HG03159 (cell line): ENCODE data around the gene AMPD1.

Source experiments
- ATAC-seq: cut with Tn5 transposase; IDR thresholded peaks from one replicate; pipeline ENCODE4 v1.9.1; 2021; ENCODE audit warnings: mild to moderate bottlenecking, moderate library complexity; ENCODE audit not compliant: unreplicated experiment

Gene AMPD1

DNA sequence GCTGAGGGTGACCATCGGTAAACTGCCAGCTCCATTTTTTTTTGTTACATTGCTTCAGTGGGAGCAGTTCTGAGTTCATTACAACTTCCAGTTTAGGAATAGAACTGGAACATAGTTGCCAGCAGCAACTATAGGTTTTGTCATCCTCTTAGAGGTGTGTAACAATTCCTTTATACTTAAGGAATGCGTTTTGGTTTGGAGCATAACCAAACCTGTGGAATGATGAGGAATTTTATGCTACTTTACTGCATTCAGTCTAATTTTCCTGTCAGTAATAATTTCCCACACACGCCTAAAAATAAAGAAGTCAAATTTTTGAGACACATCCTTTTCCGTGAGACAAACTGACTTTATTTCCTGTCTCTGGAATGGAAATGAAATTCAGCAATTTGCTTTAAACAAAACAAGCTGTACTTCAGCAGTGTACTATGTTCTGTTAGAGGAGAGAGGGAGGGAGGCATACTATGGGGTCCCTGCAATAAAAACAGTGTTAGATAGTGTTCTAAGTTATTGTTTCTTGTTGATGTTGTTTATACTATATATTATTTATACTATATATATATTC lies 4.8 kb upstream of the AMPD1 start:
- no peak for ATAC-seq

DNA sequence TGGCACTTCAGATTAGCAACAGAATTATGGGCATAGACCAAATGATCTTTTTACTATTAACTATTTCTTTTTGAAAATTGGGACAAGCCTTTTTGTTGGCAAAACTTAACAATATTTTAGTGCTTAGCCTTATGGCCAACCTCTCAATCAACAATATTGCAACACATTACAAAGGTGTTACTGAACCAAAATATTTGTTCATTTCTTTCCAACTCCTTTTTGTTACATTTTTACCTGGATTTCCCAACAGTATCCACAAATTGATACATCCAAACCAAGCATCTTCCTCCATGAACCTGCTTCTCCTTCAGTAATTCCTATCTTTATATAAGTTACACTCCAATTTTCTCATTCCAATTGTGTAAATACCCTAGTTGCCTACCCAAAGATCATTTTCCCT lies 1.5 kb upstream of the AMPD1 start:
- no peak for ATAC-seq

DNA sequence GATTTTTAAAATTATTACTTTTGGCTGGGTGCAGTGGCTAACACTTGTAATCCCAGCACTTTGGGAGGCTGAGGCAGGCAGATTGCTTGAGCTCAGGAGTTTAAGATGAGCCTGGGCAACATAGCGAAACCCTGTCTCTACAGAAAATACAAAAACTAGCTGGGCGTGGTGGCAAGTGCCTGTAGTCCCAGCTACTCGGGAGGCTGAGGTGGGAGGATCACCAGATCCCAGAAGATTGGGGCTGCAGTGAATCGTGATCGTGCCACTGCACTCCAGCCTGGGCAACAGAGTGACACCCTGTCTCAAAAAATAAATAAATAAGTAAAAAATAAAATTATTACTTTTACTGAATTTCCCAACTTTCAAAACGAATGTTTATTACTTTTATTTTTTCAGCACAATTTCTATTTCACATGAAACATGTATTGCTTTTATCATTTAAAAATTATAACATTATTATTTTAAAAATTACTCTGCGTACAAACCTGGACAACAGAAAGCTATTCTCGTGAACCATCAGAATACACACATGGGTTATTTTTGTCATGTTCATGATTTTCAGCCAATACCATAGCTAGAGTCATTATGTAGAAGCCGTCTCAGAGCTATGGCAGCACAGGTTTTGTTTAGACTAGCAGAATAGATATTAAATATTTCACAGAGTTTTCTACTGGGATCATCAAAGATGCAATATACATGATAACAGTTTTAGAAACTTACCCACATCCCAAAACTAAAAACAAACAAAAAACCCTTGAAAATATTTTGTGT lies 621 bp downstream of the AMPD1 start:
- ATAC-seq, result no peak

DNA sequence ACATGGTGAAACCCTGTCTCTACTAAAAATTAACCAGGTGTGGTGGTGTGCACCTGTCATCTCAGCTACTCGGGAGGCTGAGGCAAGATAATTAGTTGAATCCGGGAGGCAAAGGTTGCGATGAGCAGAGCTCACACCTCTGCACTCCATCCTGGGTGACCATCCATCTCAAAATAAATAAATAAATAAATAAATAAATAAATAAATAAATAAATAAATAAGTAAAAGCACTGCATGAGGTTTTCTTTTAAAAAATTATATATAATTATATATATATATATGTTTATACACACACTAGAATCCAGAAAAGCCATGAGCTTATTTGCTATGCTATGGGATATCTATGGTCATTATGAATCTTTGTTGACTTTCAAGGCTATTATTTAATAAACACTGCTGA lies 2.4 kb downstream of the AMPD1 start:
- ATAC-seq, result no peak

DNA sequence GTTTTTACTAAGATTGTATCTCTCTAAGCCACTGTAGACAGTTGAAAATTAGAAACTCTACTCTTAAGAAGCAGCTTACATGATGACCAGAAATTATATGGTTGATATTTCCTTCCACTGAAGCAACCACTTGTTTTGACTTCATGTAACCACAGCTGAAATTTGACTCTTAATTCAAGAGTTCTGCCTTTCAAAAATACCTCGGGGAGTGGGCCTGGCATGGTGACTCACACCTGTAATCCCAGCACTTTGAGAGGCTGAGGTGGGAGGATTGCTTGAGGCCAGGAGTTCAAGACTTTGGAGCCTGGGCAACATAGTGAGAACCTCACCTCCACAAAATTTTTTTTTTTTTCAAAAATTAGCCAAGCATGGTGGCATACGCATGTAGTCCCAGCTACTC lies 4.3 kb downstream of the AMPD1 start:
- no peak for ATAC-seq

DNA sequence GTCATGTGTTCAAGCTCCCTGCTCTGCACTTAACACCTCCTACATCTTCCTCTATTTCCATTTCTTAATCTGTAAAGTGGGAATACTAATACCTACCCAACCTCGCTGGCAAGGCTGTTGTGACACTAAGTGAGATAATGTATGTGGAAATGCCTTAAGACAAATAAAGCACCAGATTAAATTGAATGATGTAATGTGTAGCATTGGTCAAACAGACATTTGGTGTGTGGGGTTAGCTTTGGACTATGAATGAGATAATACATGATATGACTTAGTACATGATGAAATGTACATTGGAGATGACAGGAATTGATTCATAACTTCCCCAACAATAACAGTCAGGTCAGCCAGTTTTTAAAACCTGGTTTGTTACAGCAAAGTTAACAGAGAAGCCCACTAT lies 5.2 kb downstream of the AMPD1 start:
- no peak for ATAC-seq

DNA sequence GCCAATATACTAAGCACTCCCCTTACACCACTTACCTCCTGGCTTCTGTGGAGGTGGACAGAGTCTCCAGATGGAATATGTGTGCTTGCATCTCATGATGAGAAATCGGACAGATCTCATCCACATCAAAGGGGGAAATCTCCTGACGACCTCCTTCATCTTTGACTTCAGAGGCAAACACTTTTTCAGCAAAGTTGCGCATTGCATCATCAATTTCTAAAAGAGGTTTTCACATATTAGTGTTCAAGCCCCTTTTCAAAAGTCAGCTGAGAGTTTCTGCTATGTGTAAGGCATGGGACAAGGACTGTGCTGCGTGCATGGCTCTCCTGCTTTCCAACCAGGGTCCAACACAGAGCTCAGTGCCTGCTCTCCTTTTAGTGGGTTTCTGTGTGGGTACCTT lies 6.8 kb downstream of the AMPD1 start:
- ATAC-seq, result no peak

DNA sequence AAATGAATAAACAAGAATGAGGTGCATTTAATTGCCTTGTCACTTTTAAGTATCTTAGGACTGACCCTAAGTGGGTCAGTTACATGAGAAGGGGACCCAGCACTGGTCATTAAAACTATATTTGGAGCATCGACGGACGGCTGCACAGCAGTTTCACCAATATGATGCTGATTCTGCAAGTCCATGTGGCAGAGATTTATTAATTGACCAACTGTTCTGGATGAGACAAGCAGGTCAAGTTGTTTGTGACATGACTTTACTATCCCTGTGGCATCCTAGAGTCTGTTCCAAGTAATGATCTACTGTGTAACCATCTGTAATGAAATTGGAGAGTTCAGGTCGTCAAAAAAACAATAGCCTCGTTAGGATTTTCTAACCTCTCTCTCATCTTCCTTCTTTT lies 9.5 kb downstream of the AMPD1 start:
- no peak for ATAC-seq

DNA sequence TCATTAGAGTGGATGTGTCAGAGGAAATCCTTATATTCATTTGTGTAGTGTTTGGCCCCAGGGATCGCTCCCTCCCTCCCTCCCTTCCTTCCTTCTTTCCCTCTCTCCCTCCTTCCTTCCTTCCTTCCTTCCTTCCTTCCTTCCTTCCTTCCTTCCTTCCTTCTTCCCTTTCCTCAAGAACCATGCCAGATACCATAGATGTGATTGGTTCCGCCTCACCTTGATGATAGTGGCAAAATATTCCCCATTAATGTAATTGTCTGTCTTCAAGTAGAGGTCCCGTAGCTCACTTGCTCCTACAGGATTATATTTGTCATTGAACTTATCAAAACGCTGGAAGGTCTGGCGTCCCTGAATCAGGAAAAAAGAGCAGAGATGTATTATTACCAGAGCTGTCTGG lies 17.7 kb downstream of the AMPD1 start:
- ATAC-seq, result no peak

DNA sequence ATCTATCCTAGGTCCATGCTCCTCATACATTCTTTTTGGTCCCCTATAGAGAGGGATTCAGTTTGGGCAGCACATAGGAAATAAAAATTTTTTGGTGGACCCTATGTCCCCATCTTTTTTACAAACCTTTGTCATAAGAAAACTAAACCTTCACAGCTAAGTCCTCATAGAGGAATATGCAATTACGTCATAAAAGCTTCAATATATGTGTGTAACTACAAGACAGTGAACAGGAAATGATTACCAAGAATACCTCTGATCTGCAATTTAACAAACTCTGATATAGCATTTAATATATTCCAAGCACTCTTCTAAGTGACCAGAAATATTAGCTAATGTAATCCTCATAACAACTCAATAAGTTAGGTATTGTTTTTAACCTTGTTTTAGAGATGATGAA lies 19.2 kb downstream of the AMPD1 start:
- ATAC-seq, result no peak

DNA sequence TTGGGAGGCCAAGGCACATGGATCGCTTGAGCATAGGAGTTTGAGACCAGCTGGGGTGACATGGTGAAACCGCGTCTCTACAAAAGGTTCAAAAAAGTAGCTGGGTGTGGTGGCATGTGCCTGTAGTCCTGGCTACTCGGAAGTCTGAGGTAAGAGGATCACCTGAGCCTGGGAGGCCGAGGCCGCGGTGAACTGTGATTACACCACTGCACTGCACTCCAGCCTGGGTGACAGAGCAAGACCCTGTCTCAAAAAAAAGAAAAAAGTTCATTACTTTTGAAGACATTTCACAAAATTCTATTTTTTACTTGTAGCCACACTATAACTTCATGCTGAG lies 23.4 kb downstream of the AMPD1 start:
- ATAC-seq, result no peak

DNA sequence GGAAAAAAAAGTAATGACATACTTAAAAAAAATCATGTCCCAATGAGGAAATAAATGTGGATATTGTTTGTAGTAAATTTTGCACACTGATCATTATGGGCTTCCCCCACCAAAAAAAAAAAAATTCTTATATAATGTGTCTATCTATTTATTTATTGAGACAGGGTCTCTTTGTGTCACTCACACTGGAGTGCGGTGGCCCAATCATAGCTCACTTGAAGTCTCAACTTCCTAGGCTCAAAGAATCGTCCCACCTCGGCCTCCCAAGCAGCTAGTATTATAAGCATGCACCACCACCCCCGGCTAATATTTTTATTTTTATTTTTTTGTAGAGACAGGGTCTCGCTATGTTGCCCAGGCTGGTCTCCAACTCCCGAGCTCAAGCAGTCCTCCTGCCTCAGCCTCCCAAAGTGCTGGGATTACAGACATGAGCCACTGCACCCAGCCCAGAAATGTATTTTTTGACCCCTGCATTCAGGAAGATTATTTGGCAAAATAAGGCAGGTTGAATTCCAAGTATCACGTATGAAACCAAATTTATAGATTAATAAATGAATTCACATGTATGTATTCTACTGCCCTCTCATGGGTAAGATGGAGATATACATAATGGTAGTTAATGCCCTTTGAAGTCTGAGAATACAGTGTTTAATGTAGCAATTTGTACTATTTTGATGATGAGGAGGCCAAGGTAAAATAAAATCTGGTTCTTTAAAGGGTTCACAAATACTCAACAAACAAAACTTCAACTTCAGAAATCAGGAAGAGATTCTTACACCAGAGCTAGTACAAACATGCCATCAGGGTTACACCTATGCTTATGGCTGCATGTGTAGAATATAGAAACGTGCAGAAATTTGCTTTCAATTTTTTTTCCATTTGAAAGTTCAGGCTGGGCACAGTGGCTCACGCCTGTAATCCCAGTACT lies 24.1 kb downstream of the AMPD1 start:
- no peak for ATAC-seq

DNA sequence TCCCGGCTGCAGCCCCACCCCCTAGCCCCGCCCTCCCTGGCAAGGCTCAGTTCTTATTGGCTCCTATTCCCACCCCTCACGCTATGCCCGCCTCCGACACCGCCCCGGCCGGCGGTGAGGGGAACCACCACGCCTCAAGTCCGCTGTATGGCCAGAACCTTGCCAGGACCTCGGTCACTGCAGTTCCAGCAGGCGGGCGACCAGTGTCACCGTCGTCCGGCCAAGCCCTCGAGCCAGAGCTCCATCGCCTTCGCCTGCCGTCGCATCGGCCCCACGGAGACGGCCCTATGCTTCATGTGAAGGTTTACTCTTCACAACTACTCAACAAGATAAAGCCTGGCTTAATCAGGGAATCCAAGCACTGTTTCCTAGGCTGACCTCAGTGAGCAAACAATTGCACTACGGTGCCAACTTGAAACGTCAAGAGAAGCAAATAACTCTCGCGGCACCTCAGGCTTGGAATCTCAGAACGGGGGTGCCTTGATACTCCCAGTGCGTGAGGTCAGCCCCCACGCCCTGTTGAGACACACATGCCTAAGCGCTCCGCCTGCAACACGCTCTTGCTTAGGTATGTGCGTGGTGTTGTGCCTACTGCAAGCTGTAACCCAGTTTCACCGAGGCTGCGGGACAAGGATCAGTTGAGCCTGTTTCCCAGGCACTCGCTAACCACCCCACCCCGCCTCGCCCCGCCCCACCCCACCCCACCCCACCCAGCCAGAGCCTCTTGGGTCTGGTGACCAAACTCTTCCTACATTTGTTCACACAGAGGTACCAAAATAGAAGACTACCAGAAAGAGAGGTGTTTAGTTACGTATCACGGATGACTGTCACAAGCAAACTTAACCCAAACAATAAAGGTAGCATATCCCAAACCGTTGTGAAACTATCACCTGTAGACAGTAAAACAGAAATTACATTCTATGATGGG lies 25.0 kb downstream of the AMPD1 start:
- ATAC-seq, result peak; percentile 98

DNA sequence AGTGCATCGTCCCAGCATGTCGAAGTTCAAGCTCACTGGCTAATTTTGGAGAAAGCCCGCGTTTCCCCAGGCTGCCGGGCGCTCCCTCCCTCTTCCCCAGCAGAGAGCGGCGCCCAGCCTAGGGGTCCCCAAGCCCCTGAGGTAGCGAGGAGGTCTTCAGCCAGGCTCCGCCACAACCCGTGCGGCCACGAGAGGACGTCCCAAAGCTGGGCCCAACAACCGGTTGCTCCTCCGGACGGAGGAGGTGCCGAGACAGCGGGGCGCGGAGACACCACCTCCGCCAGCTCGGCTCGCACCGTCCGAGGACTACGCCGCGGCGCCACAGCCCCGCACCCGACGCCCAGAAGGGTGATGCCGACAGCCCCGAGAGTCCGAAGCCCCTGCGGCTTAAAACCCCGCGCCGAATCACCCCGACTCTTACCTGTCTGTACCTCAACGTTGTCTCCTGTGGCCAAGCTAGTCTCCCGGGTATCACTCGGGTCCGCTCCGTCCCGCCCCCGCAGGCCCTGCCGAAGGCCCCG lies 25.7 kb downstream of the AMPD1 start, which contains the start of gene DENND2C:
DENND2C (minus strand) TSS at position 488 of the 521 bp plus-strand sequence. CDS start 44,065 bp downstream, outside the sequence.
- peak; percentile 72 for ATAC-seq

DNA sequence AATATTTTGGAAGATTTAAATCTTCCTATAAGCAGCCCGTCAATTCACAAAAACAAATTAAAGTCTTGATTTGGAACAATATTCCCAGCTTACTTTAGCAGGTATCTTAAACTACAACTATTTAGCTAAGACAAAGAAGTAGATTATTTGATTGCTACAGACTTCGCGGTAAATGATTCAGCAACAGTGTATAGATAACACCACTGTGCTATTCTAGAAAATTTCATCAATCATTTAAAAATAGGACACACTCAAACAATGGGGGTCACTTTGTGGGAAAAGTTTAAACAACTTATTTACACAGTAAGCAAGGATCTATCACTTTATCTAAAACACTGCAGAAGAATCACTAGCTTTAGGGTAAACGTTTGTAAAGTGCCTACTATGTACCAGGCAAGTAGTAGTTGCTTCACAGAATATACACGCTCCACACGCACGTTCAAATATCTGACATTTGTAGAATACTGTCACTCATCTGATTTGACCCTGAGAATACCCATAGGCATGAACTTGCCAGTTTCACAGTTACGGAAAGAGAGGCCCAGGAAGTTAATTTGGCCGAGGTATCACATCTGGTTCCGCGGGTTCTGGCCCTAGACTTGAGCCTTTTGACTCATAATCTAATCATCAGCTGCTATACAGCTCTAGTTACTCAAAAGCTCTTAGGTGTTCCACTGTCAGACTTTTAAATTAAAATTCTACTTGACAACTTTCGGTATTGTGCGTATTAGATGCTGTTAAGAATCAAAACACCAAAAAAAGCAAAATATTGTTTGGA lies 26.4 kb downstream of the AMPD1 start:
- no peak for ATAC-seq

DNA sequence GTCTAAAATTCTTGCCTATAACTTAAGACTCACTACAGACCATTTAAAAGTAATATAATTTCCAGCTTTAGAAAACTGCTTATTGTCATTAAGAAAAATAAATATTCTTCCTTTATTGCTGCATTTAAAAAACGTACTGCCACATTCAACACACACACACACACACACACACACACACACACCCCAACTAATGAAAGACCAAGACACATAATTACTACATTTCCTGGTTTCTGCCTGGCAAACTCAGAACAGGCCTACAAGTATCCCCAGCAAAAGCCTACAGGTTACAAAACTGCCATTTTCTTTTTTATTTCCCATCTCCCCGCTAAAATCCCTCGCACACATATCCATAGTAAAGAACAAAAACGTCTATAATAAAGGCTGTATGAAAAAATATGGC lies 27.0 kb downstream of the AMPD1 start:
- no peak for ATAC-seq

DNA sequence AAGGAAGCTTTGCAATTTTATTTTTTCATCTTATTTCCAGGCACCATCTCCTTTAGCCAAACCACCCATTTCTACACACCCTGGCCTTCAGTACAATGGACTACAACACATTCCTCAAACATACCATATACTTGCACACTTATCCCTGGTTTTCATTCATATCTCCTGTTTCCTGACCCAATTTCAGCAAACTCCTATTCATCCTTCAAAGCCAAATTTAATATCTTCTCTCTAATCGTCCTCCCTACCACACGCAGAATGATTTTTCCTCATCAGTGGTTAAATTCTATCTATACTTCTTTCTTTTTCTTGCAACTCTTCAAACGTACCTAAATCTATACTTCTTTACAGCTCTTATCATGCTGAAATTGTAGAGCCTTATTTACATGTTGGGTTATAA lies 28.4 kb downstream of the AMPD1 start:
- no peak for ATAC-seq

DNA sequence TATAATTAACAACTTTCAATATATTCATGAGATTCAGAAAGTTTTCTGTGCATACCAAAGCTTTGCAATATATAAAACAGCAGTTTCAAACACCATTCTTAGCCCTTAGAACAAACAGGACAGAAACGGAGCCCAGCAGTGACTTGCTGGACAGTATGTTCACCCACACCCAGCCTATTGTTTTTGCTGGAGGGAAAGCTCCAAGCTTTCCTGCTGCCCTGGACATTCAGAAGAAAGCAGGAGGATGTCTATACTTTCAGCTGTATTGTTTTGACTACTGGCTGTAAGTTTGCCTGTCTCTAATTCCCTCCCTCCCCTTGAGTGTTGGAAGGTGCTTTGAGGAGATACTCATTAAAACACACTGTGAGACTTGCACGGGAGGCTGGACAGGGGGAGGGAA lies 35.1 kb downstream of the AMPD1 start:
- no peak for ATAC-seq

DNA sequence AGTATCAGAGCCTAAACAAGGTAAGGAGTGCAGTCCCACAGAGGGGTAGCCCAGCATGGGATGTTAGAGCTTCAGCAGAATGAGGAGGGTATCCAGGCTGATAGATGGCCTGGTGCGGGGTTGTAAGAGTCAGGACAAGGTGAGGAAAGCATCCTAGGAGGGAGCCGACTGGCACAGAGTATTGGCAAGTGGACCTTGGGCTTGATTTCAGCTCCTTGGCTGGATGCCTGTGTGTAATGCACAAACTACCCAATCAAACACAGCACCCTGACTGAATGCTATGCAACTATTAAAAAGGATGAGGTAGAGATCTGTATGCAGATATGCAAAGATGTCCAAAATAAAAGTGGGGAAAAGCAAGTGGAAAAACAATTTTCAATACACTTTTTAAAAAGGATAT lies 43.5 kb downstream of the AMPD1 start:
- ATAC-seq, result no peak

DNA sequence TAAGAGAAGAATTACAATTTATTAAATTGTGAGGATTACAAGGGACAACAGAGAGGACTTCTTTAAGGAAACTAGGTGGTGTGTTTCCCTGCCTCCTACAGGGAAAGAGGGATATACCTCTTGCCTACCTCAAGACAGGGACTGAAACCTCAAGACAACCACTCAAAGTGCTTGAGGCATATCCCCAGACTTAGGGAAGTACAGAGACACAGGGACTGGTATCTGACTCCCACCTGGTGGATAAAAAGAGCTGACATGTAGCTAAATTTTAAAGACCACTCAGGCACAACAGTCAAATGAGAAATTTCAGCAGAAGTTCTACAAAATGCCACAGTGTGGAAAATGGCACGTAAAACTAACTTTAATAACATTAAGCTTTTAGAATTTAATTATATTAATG lies 46.8 kb downstream of the AMPD1 start:
- no peak for ATAC-seq
